ENCODE results near the gene KCNJ9. TPM values are rescaled to one million over a fixed set of nuclear protein-coding genes. Genes with fewer than 3 reads are reported as not detected.

KCNJ9 gene
- total and polyA plus RNA-seq, 2 of the 13 experiments (the other 11 are each of a cell fraction or from before 2014, with no cell fraction given): not detected

DNA sequence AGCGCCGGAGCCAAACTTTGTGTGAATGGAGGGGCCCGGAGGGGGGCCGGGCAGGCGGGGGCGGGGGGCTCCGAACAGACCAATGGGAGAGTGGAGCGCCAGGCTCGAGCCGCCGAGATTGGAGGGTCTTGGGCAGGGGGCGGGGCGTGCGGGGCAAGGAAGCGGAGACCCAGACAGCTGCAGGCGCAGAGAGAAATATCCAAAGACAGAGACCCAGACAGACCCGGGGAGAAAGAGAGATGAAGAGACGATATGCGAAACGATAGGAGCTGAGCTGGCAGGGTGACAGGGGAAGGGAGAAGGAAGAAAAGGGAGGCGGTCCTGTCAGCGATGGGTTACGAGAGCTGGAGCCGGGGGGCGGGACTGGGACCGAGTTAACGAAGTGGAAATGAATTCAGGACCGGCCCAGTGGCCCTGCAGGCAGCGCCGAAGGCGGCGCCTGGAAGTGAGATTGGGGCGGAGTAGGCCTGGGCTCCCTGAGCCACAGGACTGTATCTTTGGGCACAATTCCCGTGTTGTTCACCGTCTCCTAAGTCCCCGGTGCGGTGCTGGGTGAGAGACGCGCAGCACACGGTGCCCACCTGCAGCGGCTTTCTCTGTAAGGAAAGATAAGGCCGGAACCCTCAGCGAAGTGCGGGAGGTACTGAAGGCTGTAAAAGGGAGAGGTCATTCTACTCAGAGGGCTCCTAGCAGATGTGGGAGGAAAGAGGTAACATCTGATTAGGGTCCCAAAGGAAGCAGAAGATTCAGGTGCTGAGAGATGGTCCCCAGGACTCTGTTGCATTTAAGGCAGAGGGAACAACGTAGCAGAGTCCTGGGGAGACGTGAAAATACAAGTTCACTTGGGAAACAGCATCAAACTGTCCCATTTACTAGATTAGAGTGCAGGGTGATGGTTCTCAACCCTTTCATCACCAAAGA, 10.8 kb upstream of the KCNJ9 start (continued):
- TF ChIP-seq POLR2A (IDR thresholded peaks at IDR 0.05; ENCODE audit: insufficient read depth in 1 of 2, low read depth in 2 of 2, low read length in 2 of 2) (peak in 1 of 2 experiments; percentile 46; a peak in 1 of 4 replicates), AFF4 (CRISPR knock-in tag; IDR thresholded peaks at IDR 0.05) (no peak), IRX3 (CRISPR knock-in tag; IDR thresholded peaks at IDR 0.05; ENCODE audit: borderline replicate concordance, low read depth) (no peak), FOXO1 (CRISPR knock-in tag; IDR thresholded peaks at IDR 0.05) (no peak), ZFY (CRISPR knock-in tag; IDR thresholded peaks at IDR 0.05) (peak; percentile 68), MLLT10 (CRISPR knock-in tag; IDR thresholded peaks at IDR 0.05) (no peak), ETV5 (CRISPR knock-in tag; IDR thresholded peaks at IDR 0.05; ENCODE audit: borderline replicate concordance) (no peak), SMARCE1 (IDR thresholded peaks at IDR 0.05; ENCODE audit: borderline replicate concordance) (no peak), HOXA7 (CRISPR knock-in tag; IDR thresholded peaks at IDR 0.05) (no peak), RFXANK (CRISPR knock-in tag; IDR thresholded peaks at IDR 0.05) (no peak), HNF4G (IDR thresholded peaks at IDR 0.05; ENCODE audit: borderline replicate concordance, low read depth, low read length) (no peak), HNF4G (CRISPR knock-in tag; IDR thresholded peaks at IDR 0.05; ENCODE audit: borderline replicate concordance, low read depth) (no peak), FOXA3 (CRISPR knock-in tag; IDR thresholded peaks at IDR 0.05) (no peak), HNF4A (CRISPR knock-in tag; IDR thresholded peaks at IDR 0.05) (no peak), PITX1 (CRISPR knock-in tag; IDR thresholded peaks at IDR 0.05) (peak; percentile 27; the same call in 1 of the 2 replicates), TBX2 (CRISPR knock-in tag; IDR thresholded peaks at IDR 0.05; ENCODE audit: borderline replicate concordance) (peak; percentile 69), ONECUT2 (CRISPR knock-in tag; IDR thresholded peaks at IDR 0.05) (no peak), SATB2 (CRISPR knock-in tag; IDR thresholded peaks at IDR 0.05) (no peak), KDM1A (CRISPR knock-in tag; IDR thresholded peaks at IDR 0.05) (no peak), AKAP8 (CRISPR knock-in tag; IDR thresholded peaks at IDR 0.05) (no peak)
- TF ChIP-seq, protein P1, sequence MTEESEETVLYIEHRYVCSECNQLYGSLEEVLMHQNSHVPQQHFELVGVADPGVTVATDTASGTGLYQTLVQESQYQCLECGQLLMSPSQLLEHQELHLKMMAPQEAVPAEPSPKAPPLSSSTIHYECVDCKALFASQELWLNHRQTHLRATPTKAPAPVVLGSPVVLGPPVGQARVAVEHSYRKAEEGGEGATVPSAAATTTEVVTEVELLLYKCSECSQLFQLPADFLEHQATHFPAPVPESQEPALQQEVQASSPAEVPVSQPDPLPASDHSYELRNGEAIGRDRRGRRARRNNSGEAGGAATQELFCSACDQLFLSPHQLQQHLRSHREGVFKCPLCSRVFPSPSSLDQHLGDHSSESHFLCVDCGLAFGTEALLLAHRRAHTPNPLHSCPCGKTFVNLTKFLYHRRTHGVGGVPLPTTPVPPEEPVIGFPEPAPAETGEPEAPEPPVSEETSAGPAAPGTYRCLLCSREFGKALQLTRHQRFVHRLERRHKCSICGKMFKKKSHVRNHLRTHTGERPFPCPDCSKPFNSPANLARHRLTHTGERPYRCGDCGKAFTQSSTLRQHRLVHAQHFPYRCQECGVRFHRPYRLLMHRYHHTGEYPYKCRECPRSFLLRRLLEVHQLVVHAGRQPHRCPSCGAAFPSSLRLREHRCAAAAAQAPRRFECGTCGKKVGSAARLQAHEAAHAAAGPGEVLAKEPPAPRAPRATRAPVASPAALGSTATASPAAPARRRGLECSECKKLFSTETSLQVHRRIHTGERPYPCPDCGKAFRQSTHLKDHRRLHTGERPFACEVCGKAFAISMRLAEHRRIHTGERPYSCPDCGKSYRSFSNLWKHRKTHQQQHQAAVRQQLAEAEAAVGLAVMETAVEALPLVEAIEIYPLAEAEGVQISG (CRISPR knock-in tag; IDR thresholded peaks at IDR 0.05): no peak; the same call in 1 of the 2 replicates
- TF ChIP-seq, protein P2, sequence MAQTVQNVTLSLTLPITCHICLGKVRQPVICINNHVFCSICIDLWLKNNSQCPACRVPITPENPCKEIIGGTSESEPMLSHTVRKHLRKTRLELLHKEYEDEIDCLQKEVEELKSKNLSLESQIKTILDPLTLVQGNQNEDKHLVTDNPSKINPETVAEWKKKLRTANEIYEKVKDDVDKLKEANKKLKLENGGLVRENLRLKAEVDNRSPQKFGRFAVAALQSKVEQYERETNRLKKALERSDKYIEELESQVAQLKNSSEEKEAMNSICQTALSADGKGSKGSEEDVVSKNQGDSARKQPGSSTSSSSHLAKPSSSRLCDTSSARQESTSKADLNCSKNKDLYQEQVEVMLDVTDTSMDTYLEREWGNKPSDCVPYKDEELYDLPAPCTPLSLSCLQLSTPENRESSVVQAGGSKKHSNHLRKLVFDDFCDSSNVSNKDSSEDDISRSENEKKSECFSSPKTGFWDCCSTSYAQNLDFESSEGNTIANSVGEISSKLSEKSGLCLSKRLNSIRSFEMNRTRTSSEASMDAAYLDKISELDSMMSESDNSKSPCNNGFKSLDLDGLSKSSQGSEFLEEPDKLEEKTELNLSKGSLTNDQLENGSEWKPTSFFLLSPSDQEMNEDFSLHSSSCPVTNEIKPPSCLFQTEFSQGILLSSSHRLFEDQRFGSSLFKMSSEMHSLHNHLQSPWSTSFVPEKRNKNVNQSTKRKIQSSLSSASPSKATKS (CRISPR knock-in tag; IDR thresholded peaks at IDR 0.05): no peak
